ENCODE measurements around the gene GPN3.
"Not testable (repeated sequence)": the region's sequence is repeated elsewhere in the genome, so short reads cannot be mapped to it uniquely, and the experiment has no call there.

- not testable (repeated sequence) for TF ChIP-seq SNAPC4 (CRISPR knock-in tag; IDR thresholded peaks at IDR 0.05); CTCF (CRISPR knock-in tag; IDR thresholded peaks at IDR 0.05); MXI1 (IDR thresholded peaks at IDR 0.05; ENCODE audit: borderline replicate concordance, low read depth, low read length); ZFP41 (CRISPR knock-in tag; IDR thresholded peaks at IDR 0.05; ENCODE audit: borderline replicate concordance); ZMAT5 (CRISPR knock-in tag; IDR thresholded peaks at IDR 0.05; ENCODE audit: borderline replicate concordance, low read depth); GATAD2A (CRISPR knock-in tag; IDR thresholded peaks at IDR 0.05); FOXM1 (CRISPR knock-in tag; IDR thresholded peaks at IDR 0.05); ARID3A (IDR thresholded peaks at IDR 0.05; ENCODE audit: low read depth, low read length); FOXK1 (CRISPR knock-in tag; IDR thresholded peaks at IDR 0.05; ENCODE audit: borderline replicate concordance, low read depth); AGO2 (optimal IDR thresholded peaks at IDR 0.05; ENCODE audit: low read depth, low read length); PBX2 (CRISPR knock-in tag; IDR thresholded peaks at IDR 0.05)
These were observed 2.3 kb downstream of the GPN3 start for GRCh38 chr12:110465765-110466164.

All from HepG2 (cell line).